HG03432 (cell line): Measurements from ENCODE around the gene RNF19B.
A peak's percentile ranks its signal among the peaks of the same experiment; 100 is the strongest.

ENCODE experiments used
- ATAC-seq: cut with Tn5 transposase; IDR thresholded peaks from one replicate; pipeline ENCODE4 v1.9.1; 2021; ENCODE audit warnings: mild to moderate bottlenecking, moderate library complexity; ENCODE audit not compliant: unreplicated experiment

Gene RNF19B, protein sequence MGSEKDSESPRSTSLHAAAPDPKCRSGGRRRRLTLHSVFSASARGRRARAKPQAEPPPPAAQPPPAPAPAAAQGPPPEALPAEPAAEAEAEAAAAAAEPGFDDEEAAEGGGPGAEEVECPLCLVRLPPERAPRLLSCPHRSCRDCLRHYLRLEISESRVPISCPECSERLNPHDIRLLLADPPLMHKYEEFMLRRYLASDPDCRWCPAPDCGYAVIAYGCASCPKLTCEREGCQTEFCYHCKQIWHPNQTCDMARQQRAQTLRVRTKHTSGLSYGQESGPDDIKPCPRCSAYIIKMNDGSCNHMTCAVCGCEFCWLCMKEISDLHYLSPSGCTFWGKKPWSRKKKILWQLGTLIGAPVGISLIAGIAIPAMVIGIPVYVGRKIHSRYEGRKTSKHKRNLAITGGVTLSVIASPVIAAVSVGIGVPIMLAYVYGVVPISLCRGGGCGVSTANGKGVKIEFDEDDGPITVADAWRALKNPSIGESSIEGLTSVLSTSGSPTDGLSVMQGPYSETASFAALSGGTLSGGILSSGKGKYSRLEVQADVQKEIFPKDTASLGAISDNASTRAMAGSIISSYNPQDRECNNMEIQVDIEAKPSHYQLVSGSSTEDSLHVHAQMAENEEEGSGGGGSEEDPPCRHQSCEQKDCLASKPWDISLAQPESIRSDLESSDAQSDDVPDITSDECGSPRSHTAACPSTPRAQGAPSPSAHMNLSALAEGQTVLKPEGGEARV

DNA sequence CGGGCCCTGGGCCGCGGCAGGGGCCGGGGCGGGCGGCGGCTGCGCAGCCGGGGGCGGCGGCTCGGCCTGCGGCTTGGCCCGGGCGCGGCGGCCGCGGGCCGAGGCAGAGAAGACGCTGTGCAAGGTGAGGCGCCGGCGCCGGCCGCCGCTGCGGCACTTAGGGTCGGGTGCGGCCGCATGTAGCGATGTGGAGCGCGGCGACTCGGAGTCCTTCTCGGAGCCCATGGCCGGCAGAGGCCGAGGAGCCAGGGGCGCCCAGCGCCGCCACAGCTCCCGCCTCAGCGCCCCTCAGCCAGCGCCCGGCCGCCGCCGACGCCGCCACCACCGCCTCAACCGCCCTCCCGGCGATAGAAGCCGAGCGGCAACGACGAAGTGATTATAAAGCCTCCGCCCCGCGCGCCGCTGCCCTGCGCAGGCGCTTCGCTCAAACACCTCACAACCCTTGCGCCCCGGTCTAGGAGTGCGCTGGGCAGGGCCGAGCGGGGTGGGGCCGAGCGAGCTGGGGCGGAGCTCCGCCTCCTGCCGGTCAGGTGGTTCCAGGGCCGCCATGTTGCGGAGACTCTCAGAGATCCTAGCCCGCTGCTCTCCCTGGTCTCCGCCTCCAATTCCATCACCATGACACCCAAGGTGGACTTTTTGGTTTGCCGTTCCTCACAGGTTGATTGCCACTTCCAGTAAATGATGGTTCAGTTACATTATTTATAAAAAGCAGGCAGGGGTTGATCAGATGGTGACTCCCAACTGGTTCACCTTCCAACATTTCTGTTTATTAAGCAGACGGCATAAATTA is at the start of gene RNF19B:
Gene RNF19B, minus strand, starts transcription at position 349 of the 790 bp plus-strand sequence. Its CDS starts 124 bp downstream, at position 225.
- peak; percentile 82 for ATAC-seq

DNA sequence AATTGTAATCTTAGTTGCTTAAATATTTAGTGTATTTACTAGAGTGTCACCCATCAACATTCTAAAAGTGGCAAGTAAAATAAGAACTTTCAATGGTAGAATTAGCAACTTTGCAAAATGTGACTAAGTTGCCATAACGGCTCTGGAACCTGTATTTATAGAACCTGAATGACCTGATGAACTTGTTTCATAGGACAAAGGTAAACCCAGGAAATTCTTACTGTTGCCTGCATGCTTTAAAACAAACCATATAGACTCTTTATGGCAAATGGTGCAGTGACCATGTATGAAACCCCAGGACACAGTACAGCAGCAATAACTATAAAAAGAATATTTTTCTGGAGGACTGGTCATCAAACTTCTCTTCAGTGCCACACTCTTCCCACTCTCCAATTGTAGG is 49.2 kb upstream of the RNF19B start:
- ATAC-seq, result no peak

DNA sequence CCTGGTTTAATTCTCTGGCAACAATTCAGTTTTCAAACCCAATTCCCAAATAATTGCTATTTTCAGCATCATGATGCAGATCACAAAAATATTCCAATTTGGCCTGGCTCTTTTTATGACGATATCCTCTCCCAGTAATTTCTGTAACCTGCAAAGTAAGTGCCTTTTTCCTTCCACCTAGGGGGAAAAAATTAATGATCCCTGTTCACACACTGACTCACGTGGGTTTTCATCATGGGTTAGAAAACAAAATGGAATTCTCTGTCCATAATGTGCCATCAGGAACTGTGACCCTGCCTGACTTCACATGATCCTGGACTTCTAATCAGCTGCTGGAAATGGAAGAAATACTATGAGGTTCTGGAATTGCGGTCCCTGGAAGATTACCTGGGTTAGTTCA is 47.6 kb upstream of the RNF19B start:
- no peak for ATAC-seq

DNA sequence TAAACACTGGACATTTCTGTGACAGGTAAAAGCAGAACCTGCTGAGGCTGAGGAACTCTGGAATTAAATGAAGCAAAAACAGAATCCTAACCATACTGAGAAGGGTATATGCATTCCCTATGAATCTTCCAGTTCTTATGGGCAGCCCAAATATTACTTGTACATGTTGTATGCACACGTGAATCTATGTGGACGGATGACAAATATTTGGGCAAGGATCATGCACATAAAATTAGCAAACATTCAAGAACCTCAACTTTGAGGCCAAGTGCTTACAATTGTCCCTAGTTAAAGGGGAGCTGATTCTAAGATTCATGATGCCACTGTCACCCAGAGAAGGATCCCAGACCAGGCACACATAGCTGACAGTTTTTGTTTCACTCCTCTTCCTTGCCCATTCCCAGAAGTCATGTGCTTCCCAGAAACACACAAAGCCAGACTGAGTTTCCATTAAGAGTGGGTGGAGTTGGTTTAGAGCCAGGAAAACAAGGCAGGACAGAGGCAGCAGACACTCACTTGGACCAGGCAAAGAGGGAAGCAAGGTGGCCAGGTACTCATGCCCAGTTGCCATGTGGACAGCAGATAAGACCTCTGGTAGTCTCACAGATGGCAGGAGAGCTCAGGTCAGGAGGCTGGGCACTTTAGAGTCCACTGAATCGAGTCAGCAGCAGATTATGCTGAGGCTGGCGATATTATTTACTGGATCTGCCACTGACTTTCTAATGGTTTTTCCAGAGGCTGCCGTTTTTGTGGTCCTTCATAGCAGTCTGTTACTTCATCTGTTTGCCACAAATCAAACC is 46.5 kb upstream of the RNF19B start:
- ATAC-seq, result no peak

DNA sequence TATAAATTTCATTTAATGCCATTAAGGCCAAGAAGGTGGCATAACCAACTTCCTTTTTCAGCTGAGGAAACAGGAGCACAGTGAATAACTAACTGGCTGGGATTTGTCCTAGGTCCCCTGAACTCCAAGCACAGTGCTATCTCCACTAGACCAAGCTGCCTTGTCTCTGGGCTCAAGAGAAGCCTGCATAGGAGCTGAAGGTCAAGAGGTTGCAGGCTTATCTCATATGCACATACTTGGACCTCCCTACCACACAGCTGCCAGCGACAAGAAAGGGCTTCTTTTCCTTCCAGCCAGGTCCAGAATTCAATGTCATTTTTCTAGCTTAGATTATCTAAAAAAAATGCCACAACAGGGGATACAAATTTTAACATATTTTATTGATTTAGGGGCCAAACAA is 45.0 kb upstream of the RNF19B start:
- no peak for ATAC-seq

DNA sequence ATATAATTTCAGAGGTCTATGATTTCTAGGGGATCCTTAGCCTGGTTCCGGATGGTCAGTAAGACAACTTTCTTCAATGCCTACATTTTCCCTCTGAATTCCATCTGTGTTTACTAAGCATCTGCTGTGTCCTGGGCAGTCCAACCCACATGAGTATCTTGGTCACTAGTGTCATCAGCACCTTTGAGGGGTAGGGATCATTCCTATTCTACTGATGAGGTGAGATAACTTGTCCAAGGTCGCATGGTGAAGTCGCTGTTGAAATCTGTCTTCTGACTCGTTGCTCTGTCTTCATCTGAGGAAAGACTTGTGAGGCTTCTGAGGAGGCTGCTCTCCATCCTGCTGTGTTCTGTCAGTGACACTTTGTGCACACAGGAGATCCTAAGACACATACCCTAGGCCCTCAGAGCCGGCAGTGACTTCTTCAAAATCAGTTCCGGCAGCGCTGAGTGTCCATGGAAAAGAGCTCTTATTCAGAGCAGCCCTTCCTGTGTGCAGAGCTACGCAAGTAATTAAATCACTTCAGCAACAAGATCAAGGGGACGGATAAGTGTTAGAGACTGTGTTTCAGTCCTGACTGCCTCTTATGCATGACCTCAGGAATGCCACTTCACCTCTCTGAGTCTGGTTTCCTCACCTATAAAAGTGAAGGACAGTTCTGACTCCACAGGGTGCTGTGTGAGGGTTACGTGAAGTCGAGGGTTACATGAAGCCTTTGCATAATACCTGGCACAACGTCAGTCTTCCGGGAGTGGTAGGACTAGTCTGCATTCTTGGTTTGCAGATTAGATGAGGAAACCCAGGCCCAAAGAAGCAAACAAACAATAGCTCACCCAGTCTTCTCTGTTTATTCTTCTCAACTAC is 43.7 kb upstream of the RNF19B start:
- ATAC-seq, result no peak

DNA sequence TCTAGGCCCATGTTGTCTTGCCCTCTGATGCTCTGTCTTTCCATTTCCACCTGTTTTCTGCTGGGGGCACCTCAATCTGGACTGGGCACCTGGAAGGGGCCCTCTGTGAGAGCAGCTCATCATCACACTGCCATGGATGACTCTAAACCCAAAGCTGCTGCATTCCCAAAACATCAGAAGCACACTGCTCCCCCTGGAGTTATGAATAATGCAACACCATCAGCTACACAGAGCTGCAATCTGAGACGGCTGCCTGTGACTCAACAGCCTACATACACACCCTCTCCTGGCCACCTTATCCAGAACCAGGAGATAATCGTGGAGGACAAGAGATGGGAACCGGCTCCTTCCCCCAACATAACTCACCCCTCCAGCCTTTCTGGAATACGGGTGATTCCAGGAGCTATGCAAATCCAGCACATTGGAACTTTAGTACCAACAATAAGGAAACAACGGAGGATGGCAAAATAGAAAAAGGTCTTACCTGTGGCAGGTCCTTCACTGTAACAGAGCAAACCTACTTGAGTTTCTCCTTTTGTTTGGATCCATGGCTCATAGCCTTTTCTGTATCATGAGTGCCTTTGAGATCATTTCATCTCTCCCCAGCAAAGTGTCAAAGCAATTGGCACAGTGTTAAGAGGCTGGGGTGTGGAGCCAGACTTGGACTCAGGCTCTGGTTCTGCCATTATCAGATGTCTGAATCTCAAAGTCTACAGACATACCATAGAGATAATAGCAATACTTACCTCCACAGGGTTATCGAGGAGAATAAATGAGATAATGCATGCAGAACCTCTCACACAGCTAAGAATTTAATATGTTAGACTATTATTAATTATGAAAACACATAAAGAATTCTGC is 42.8 kb upstream of the RNF19B start:
- ATAC-seq, result no peak

DNA sequence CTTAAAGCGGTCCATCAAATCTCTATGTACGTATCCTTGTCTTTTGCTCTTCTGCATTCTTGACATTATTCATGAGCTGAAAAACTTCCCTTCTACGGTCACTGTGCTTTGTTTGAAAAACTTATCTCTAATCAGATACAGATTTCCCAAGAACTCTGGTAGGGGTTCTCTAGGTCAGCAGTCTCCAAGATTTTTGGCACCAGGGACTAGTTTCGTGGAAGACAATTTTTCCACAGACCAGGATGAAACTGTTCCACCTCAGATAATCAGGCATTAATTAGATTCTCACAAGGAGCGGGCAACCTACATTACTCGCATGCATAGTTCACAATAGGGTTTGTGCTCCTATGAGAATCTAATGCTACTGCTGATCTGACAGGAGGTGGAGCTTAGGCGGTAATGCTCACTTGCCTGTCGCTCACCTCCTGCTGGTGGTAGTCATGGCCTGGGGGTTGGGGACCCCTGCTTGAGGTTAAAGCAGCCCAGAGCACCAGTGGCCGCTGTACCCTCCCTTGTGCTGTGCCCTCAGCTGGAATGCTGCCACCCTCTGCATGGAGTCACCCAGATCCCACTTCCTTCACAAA is 41.3 kb upstream of the RNF19B start:
- no peak for ATAC-seq

DNA sequence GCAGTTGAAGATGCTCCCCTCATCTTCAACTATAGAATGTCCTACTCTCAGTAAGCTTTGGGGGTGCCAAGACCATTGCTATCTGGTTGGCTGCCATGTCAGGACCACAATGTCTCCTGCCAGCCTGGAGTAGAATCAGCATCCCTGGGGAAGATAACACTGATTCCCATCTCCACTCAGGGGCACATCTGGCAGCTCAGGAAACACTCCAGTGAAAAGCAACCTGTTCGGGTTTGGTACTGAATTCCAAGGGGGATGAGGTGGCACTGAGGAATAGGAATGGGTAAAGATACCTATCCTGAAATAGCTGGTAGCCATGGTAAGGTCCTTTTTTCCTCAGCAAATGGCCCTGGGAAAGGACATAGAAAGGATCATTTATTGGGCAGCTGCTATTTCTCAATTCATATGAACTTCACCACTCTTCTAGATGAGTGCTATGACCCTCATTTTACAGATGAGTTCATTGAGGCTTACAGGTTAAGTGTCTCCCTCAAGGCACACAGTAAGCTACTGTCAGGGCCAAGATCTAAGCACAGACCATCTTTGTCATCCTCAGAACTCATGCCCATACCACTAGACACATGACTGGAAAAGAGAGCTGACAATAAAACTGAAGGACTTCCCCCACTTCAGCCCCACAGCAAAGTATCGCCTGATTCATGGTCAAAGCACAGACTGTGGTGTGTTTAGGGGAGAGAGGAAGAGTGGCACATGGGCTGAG is 40.7 kb upstream of the RNF19B start:
- ATAC-seq, result no peak

DNA sequence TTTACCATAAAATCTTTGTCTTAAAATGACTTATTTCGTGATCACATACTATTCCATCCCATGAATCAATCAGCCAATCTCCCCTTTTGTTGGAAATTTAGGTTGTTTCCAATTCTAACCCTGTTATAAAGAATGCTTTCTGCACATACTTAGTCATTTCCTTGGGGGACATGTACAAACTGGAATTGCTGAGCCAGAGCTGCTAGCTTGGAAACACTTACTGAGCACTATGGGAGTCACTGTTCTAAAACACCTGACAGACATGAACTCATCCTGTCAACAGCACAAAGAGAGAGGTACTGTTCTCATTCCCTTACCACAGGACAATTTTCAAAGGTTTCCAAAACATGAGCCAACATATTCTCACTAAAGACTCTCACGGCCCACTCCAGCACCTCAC is 40.0 kb upstream of the RNF19B start:
- no peak for ATAC-seq

DNA sequence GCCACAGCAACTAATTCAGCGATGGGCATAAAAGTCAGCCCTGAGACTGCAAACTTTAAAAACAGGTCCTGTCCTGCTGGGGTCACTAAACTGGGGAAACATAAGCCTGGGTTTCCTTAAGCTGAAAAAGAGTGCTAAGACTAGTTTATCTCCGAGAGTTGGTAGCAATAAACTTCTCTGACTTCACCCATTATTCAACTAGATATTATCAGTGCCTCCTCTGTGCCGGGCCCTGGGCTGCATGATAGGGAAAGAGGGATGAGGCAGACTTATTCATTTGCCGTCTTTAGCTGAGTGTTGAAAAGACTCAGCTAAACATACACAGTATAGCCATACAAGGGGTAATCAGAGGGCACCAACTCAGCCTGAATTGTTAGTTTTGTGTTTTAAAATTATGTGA is 39.0 kb upstream of the RNF19B start:
- no peak for ATAC-seq

DNA sequence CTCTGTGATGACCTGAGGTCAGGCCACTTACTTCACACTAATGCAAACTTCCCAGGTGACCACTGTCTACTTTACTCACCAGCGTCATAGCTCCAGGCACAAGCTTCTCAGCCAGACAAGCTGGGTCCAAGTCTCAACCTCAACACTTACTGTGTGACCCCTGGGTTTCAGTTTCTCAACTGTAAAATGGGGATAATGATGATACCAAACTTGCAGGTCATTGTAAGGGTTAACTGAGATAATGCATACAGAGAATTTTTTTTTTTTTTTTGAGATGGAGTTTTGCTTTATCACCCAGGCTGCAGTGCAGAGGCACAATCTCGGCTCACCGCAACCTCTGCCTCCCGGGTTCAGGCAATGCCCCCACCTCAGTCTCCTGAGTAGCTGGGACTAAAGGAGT is 37.4 kb upstream of the RNF19B start:
- no peak for ATAC-seq

DNA sequence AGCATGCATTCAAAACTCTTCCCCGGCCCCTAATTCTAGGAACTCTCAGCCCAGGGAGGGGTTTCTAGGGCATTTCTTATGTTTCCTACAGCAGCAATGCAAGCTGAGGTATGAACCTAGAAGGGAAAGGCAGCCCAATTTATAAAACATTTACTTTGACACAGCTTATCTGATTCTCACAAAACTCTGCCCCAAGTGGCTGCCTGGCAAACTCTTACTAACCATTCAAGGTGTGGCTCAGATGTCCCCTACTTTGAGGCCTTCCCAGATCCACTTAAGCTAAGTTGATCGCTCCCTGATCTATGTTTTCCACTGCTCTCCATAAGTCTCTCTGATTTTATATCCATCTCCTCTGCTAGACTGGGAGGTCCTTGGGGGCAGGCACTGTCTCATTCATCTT is 36.7 kb upstream of the RNF19B start:
- no peak for ATAC-seq

DNA sequence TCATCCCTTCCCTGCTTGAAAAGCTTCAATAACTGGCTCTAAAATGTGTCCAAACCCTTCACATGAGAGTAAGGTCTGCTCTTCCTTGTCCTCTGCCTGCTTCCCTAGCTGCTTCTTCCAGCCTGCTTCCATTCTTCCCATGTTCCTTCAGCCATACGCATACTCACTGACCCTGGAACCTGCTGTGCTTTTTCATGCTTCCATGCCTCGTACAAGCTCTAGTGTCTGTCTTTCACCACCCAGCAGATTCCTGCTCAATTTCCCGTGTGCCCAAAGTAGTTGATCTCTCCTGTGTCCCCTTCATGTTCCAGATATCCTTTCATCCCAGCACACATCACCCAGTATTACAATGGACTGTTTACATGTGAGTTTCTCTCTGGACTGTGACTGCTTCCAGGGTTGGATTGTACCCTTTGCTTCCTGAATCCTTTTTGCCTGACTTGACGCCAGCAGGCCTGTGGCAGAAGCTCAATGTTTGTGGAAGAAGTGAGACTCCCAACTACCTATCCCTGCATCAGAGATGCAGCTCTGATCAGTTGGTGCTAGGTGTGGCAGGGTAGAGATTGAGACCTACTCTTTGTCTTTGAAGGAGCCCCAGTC is 35.9 kb upstream of the RNF19B start:
- ATAC-seq, result no peak

DNA sequence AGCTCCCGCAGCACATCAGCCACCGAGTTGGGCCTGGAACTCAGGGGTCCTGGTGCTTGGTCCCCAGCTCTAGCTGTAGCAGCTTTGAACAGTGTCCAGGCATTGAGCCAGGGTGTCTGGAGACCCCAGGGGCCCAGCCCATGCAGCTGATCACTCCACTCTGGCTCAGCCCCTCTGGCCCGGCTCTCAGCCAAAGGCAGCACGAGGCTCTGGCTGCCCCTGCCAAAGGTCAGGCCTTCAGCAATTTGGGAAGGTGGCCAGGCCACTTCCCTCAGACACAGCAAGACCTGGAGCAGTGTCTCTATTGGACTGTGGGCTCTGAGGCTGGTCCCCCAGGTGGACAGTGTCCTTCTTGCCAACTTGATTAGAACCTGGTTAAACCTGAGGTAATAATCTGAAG is 34.4 kb upstream of the RNF19B start:
- no peak for ATAC-seq

DNA sequence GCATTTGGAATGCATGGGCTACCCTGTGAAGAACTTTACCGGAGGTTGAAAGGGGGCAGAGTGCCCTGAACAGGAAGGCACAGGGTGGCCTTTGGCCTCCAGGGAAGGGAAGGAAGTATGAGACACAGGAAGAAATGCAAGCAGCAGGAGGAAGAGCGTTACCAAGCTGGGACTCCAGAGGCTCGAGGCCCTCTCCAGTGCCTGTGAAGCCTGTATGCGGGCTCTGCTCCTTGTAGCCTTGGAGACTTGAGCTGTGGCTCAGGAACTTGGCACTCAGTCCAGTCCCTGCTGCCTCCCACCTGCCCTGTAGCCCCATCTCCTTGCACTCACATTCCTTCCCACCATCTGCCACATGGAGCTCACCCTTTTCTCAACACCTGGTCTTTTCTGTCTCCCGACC is 33.5 kb upstream of the RNF19B start:
- no peak for ATAC-seq

DNA sequence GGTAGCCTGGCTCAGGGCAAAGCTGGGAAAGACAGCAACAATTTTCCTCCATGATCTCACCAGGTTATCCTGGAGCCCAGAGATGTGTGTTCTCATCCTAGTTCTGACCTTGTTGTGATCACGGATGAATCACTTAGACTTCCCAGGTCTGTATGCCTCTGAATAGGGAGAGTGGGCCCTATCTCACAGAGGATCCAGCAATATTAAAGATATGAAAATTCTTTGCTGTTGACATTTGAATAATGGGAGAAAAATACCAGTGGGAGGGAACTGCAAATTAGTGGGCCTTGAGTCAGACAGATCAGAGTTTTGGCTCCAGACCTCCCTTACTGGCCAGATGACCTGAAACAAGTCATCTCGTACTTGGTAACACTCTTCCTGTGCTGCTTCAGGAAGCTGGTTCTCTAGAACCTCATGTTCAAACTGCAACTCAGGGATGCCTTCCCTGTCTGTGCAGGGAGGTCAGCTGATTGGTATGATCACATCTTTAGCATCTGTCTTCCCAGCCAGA is 32.8 kb upstream of the RNF19B start:
- no peak for ATAC-seq
